22Rv1 (cell line): ENCODE measurements around the gene ACAT1.
"Not testable (repeated sequence)": the region's sequence is repeated elsewhere in the genome, so short reads cannot be mapped to it uniquely, and the experiment has no call there.

ENCODE experiments used
- H3K27ac ChIP-seq: fragments of 450-650 bp; 2 replicates; pipeline ENCODE4 v1.5.1; 2017
- ZFX ChIP-seq: fragments of 450-650 bp; IDR thresholded peaks from 2 replicates; pipeline ENCODE4 v1.6.1; 2017; ENCODE audit warnings: antibody characterized with exemption, borderline replicate concordance
- TF ChIP-seq, protein P1 (sequence below): fragments of 450-650 bp; IDR thresholded peaks from 2 replicates; pipeline ENCODE4 v1.5.1; 2017; ENCODE audit warnings: mild to moderate bottlenecking

ACAT1 gene

DNA sequence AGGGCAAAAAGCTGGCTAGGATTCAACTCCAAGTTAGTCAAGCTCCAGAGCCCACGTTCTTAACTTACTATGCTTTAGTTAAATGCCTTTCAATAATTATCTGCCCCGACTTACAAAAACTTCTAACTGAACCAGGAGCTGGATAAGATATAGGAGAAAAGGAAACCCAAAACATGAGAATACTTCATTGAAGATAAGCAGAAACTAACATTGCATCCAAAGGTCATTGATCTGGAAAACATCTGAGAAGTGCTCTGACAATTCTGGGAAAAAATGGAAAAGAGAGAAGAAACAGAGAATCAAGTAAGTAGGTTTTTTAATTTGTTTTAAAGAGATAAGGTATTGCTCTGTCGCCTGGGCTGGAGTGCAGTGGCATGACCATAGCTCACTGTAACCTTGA lies 27.2 kb downstream of the ACAT1 start:
- TF ChIP-seq ZFX: no peak
- TF ChIP-seq, protein P1, sequence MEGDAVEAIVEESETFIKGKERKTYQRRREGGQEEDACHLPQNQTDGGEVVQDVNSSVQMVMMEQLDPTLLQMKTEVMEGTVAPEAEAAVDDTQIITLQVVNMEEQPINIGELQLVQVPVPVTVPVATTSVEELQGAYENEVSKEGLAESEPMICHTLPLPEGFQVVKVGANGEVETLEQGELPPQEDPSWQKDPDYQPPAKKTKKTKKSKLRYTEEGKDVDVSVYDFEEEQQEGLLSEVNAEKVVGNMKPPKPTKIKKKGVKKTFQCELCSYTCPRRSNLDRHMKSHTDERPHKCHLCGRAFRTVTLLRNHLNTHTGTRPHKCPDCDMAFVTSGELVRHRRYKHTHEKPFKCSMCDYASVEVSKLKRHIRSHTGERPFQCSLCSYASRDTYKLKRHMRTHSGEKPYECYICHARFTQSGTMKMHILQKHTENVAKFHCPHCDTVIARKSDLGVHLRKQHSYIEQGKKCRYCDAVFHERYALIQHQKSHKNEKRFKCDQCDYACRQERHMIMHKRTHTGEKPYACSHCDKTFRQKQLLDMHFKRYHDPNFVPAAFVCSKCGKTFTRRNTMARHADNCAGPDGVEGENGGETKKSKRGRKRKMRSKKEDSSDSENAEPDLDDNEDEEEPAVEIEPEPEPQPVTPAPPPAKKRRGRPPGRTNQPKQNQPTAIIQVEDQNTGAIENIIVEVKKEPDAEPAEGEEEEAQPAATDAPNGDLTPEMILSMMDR: no peak

DNA sequence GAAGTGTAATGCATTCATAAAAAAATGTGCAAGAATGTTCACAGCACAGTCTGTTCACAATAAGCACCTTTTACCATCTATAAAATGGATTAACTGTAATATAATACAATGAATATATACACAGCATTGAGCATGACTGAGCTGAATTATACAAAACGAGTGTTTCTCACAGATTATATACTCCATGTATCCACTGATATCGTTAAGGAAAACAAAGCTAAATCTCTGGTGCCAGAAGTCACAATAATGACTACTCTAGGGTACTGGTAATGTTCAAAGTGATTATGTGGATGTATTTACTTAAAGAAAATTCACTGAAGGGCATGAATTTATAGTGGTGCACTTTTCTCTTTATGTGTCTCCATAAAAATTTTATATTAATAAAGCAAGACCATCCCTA lies 33.2 kb downstream of the ACAT1 start:
- TF ChIP-seq ZFX: no peak
- TF ChIP-seq, protein P1: no peak
- H3K27ac ChIP-seq: no peak overlapping the region

More for the DNA sequence above, 27.2 kb downstream of the ACAT1 start:
- H3K27ac ChIP-seq: no peak overlapping the region

DNA sequence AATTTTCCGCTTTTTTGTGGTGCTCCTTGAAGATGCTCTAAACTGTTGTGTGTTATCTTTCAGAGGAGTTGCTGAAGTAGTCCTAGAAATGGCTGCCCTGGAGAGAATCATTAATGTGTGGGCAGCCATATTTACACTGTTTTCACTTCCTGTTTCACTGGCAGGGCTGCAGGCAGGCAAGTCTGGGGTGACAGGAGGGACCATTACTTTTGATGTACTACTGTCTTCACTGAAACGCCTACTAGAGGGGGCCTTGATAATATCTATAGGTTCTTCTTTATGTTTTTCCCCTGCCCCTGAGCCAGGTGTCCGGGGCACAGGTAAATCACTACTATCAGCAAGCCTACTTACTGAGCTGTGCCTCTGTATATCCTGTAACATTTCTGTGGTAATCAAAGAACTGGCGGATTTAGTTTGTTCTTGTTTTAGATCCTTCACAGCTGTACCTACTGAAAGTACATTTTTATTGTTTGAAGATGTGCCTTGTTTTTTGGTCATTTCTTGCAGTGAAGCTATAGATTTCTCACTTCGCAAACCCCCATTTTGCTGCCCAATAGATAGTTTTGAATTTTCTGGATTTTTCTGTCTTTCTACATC lies 39.7 kb downstream of the ACAT1 start:
- TF ChIP-seq, protein P1: no peak
- no peak for TF ChIP-seq ZFX
- no peak overlapping the region for H3K27ac ChIP-seq

DNA sequence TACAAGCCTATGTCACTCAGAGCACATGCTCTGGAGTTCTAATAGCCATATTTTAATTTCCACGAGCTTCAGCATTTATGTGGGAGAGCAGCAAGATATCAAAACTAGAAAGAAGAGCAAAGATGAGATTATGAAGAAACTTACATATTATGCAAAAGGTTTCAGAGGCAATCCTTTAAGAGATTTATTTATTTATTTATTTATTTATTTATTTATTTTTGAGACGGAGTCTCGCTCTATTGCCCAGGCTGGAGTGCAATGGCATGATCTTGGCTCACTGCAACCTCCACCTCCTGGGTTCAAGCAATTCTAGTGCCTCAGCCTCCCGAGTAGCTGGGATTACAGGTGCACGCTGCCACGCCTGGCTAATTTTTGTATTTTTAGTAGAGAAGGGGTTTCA lies 41.5 kb downstream of the ACAT1 start:
- H3K27ac ChIP-seq: not testable (repeated sequence)

DNA sequence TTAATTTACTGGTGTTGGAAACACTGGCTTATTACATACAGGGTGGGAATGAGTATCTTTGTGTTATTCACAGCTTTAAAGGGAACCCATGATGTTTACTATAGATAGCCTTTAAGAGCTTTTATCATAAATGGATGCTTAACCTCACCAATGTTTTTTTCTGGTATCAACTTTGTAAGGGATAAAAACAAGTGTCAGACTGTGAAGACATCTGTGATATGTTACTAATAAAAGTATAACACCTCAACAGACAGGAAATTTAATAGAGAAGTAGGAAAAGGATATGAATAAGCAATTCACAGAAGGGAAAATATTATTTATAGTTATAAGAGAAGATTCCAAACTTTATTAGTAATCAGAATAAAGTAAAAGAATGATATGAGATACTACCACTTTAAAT lies 46.3 kb downstream of the ACAT1 start:
- H3K27ac ChIP-seq: no peak overlapping the region
- TF ChIP-seq, protein P1: no peak
- no peak for TF ChIP-seq ZFX

DNA sequence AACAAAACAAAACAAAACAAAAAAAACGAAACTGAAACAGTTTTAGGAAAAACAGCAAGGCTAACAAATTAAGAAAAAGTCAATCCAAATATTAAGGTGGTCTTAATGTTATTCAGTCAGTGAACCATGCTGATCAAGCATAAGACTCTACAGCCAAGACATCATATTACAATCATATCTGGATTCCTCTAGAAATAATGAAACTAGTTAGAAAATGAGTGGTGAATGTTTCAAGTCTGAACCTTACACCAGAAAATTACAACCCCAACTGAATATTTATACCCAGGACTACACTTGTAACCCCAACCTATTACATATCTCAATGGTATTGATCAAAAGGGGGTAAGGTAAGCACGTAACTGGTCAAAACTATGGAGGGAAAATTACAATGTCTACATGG lies 48.8 kb downstream of the ACAT1 start:
- TF ChIP-seq ZFX: no peak
- TF ChIP-seq, protein P1: no peak
- no peak overlapping the region for H3K27ac ChIP-seq

DNA sequence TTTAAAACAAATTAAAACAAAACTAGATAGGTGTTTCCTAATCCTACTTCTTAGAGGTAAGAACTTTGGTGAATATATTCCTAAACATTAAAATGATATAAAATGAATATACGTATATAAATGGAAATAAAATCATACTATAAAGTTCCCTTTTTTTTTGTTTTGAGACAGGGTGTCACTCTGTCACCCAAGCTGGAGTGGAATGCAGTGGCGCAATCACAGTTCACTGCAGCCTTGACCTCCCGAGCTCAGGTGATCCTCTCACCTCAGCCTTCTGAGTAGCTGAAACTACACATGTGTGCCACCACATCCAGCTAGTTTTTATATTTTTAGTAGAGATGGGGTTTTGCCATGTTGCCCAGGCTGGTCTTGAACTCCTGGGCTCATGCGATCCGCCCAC lies 56.2 kb downstream of the ACAT1 start:
- H3K27ac ChIP-seq: no peak overlapping the region
- TF ChIP-seq, protein P1: no peak
- no peak for TF ChIP-seq ZFX

DNA sequence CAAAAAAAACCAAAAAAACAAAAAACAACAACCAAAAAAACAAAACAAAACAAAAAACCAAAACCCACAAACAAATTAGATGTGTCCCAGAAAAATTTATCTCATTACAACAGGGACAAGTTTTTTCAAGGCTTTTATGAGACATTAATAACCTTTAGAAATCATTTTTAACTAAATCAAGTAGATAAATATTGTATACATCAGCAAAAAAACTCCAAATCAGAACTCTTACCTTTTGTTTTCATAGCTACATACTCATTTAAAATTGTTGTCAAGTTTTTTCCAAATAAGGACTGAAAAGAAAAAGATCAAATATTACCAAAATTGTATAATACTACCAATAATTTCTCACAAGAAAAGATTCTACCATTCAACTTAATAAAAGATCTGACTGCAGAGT lies 72.4 kb downstream of the ACAT1 start:
- no peak for TF ChIP-seq ZFX
- TF ChIP-seq, protein P1: no peak
- no peak overlapping the region for H3K27ac ChIP-seq
